ENCODE results near the gene UTY.

- TF ChIP-seq CTCF (IDR thresholded peaks at IDR 0.05; ENCODE audit: extremely low read depth in 1 of 2, insufficient read depth in 1 of 2, low read depth in 1 of 2, low read length in 2 of 2) (no peak), EZH2 (IDR thresholded peaks at IDR 0.05; ENCODE audit: borderline replicate concordance, low read depth, low read length, severe bottlenecking) (no peak), POLR2AphosphoS5 (IDR thresholded peaks at IDR 0.05; ENCODE audit: insufficient read depth, low read depth, low read length) (no peak), GATA2 (IDR thresholded peaks at IDR 0.05; ENCODE audit: insufficient read depth, insufficient read length, low read depth, low read length) (no peak), JUN (IDR thresholded peaks at IDR 0.05; ENCODE audit: borderline replicate concordance, insufficient read depth, insufficient read length, low read depth) (no peak), POLR2A (IDR thresholded peaks at IDR 0.05; ENCODE audit: low read depth, low read length) (no peak), FOS (IDR thresholded peaks at IDR 0.05; ENCODE audit: borderline replicate concordance, insufficient read depth, low read length) (no peak)
- TF ChIP-seq, protein P1, sequence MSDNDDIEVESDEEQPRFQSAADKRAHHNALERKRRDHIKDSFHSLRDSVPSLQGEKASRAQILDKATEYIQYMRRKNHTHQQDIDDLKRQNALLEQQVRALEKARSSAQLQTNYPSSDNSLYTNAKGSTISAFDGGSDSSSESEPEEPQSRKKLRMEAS (IDR thresholded peaks at IDR 0.05; ENCODE audit: insufficient read depth, insufficient read length): no peak
These were observed 13.9 kb upstream of the UTY start for GRCh38 chrY:13493737-13494136.
